Activated T-cell treated with anti-CD3 and anti-CD28 coated beads for 4 hours (primary cell): ENCODE results near the gene DMRT1.

Experiments
- DNase-seq: peaks from one replicate; pipeline ENCODE4 v3.0.0-alpha.2; 2020

Gene DMRT1

DNA sequence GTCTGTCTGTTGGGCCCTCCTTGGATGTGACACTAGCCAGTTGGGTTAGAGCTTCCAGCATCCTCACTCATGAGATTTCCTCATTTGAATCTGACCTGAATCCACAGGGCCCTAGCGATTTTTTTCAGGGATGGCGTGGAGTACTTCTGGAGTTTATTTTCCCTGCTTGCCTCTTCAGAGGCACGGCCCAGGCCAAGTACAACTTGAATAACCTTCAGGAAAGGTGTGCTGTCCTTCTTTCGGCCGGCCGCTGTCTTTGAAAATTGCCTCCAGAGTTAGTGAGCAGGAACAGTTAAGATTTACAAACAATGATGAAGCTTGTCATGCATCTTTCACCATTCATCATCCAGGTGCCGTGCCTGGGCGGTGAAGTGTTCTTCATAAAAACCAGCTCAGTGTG is 85.5 kb downstream of the DMRT1 start:
- no peak for DNase-seq

DNA sequence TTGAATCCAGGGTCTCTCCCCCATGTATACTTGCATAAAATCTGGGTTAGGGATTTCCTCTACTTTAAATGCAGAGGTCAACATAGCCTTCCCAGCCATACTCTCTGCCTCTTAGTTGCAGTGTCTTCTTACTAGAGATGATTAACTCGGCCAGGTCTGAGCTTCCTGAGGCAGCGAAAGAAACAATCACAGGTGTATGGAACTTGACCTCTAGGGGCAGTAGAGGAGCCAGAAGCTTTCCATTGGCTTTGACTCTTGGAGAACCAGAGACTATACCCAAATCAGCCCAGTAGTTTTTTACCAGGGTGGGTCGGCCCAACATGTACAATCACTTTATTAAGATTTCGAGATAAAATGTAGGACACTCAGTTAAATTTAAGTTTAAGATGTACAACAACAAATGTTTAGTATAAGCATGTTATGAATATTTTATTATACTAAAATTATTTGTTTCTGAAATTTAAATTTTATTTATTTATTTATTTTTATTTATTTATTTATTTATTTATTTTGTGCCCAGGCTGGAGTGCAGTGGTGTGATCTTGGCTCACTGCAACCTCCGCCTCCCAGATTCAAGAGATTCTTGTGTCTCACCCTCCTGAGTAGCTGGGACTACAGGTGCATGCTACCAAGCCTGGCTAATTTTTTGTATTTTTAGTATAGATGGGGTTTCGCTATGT is 87.0 kb downstream of the DMRT1 start:
- DNase-seq, result no peak

DNA sequence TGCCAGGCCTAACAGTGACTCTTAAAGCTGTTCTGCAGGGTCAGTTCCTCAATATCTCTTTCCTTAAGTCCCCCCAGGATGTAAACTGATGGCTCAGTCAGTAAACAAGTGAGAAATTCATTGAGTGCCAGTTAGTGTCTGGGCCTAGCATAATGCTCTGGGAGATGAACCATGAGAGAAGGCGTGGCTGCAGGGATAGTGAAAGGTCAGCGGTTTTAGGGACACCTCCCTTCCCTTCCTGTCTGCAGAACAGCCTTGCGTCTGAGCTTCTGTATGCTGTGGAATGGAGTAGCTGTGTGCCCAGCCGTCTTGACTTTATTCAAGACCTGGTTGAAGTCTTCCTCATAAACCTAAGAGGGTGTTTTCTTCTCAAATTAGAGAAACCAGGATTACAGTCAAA is 88.2 kb downstream of the DMRT1 start:
- DNase-seq, result no peak

DNA sequence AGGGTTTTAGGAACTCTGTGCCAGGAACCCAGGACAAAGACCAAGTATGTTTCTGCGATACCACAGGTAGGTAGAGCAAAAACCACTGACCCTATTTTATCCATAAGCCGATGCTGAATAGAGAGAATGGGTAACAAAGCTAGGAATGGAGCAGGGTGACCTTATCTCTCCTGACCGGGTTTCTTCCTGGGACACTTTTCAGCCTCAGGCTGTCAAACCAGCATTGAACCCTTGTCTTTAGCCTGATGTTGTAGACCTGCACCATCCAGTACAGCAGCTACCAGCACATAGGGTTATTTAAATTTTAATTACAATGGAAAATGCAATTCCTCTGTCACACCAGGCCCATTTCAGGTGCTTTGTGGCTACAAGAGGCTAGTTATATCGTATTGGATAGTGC is 91.9 kb downstream of the DMRT1 start:
- no peak for DNase-seq

DNA sequence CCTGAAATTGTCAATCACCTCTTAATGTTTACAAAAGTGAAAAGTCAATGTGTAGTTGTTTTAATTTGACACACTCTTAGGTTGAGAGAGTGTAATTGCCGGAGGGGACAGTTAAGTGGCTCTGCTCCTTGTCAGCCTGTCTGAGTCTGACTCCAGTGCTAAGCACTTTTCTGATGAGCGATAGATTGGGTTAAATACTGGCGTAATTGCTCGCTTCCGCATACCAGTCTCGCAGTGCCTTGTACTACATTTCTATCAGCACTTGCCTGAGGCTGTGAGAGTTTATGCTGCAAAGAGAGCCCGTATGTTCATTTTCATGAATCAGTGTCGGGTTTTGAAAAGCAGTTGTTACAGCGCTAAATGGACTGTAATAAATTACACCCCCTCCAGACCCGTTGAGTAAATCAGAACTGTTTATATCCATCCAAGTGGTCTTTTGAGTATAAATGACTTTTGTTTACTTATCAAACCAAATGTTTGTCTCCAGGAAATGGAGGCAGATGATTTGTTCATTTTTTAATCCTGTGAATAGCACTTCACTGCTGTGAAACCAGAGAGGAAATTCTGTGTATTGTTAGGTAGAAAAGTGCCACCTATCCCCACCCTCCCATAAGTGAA is 94.0 kb downstream of the DMRT1 start:
- DNase-seq, result no peak

DNA sequence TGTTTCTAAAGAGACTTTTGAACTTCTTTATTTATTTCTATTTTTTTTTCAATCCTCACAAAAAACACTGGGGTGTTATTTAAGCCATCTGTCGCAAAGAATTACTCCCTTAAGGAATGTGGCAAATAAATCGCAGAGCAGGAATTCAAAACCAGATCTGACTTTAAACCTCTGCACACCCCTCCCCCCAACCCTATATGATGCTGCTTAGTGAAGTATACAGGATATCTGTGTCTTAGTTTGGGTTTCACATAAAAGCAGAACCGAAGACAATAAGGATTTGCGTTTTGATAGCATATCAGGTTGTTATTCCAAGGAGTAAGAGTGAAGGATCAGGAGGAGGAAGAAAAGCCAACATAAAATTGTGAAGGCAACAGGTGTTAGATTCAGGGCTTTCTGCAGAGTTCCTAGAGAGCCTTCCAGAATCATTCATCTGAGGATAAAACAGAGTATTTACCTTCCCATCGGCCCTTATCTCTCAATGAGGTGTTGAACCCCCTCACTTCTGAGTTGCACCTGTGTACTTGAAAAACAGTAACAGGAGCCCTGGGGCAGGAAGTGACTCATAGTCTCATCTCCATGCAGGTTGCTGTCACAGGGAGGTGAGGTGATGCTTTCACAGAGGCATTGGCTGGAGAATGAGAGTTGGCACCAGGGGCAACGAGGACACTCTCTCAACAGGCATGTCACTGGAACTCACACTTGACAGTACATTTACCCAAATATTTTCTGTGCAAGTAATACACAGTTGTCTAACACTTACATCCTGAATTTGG is 101.5 kb downstream of the DMRT1 start:
- no peak for DNase-seq

DNA sequence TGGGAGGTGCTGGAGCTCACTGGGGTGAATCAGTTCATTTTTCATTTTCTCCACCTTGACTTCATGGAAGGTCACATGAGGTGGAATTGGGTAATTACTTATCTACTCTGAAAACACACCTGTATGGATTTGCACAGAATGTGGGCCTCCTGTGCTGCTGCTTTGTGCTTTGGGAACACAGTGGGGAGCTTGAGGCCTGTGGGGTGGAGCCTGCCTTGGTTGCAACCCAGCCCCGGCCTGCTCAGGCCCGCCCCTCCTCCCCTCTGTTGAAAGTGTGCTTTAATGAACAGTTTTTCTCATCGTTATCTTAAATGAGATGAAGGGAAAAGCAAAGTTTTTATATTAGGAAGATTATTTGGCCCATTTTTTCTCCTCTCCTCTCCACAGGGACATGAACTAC is 106.5 kb downstream of the DMRT1 start:
- DNase-seq, result no peak

DNA sequence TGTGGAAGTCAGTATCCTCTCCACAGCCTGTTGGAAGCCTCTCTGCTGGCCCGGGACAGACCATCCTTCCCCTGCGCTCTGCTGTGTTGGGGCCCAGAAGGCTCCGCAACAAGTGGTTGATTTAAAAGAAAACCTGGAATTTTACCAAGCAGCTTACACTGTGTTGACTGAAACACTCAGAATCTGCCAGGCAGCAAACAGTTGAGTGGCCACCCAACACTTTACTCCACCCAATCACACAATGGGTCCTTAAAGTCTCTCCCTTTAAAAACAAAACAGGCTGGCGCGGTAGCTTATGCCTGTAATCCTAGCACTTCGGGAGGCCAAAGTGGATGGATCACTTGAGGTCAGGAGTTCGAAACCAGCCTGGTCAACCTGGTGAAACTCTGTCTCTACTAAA is 107.0 kb downstream of the DMRT1 start:
- DNase-seq, result no peak

DNA sequence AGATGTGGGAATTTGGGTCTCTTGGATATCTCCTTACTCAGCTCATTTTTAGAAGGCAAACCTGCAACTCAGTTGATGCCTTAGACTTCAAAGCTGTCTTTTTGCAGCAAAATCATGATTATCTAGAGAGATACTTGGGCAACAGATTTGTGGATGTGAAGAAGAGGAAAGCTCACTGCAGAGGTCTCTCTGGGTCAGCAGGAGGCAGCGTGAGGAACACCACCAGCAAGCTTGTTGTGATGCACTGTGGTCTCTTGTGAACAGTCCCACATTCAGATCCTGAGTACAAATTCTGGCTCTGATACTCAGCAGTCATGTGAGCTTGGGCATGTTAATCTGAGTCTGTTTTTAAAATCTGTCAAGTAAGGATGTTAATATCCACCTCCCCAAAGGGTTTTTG is 108.6 kb downstream of the DMRT1 start:
- DNase-seq, result no peak

DNA sequence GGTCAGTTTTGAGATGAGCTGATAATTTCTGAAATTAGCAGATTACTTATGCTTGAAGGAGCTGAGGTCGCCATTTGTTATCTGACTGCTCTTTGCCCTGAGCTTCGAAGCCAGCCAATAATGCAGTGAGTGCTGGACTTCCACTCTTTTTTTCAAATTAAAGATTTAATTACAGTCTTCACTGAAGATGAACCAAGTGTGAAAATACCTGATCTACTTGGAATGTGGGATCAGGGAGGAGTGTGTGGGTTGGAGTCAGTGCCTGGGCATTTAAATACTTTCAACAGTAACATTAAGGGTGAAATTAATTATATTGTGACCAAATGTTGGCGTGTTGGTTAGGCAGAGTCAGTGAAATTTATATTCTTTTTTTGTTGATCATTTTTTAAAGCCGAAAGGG is 111.0 kb downstream of the DMRT1 start:
- no peak for DNase-seq

DNA sequence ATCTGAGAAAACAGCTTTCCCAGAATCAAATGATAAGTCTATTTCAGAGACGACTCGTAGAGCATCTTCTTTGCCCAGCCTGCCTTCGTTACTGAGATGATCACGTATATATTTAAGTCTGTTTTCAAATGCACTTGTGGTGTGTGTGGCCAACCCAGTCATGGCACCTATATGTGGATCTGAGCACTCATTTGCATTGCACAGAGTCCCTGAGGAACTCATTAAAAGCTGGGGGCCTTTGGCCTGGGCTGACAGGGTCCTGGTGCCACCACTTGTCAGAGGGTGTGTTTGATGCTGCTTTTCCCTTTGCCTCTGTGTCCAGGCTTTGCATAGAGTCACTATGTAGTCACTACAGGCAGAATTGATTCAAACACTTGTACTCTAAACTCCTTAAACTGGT is 117.6 kb downstream of the DMRT1 start:
- DNase-seq, result no peak

DNA sequence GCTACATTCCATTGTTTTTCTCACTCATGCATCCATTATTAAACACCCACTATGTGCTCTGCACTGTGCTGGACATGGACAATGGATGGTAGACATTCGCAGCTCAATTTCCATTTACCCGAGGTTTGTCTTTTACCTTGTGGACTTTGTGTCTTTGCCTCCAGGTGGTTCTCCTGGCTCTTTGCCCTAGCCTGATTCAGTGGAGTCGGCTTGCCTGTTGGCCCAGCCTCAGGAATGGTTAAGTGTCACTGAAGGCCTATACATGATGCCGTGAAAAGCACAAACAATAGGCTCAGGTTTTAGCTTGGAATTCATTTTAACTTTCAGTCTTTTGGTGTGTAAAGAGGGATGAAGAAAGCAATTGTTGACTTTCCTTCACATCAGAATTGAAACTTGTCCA is 118.4 kb downstream of the DMRT1 start:
- no peak for DNase-seq

DNA sequence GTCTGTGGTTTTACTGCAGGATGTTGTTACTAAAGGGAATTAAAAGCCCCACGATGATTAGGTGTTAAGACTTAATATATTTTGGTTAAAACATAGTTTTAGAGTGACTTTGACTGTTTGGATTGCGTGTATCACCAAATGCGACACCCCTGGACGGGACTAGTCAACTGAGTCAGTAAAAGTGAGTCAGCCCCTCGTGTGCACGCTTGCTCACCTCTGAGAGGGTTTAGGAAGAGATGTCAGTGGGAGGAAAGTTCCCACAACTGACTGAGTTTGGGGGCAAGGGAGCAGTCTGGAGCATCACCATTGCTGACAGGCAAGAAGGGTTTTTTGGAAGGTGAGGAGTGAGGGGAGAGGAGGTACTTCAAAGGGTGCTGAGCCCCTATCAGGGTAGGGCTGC is 120.5 kb downstream of the DMRT1 start:
- DNase-seq, result no peak

DNA sequence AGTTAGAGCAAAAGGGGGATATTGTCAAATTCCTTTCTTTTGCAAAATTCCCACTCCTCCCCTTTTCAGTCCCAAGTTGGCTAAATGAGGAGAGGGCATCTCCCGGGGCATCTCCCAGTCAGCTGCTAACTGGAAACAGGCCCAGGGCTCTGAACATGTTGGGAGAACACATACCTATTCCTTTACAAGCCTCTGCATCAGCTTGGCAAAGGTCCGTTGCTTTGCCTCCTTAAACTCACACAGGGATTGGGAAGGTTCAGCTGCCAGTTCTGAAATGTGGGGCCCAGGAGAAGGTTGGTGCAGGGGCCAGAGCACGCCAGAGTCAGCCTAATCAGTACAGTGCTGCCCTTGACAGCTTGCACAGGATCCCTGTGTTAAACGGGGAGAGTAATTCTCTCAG is 124.0 kb downstream of the DMRT1 start:
- no peak for DNase-seq

DNA sequence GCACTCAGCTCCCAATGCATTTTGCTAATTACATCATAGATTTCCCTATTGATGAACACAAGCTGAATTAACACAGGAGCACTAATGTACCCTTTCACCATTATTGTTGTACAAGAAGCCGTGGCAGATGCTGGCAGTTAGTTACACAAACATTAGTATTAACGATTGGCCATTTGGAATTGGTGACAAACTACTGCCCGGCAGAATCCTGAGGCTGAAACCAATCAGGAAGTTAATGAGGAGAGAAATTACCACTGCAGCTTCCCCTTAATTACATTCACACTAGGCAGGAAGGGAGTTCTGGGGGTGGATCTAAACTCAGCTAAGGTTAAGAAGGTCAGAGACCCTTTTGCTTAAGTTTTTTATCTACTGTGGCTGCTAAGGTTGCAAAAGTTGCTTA is 125.4 kb downstream of the DMRT1 start:
- no peak for DNase-seq

DNA sequence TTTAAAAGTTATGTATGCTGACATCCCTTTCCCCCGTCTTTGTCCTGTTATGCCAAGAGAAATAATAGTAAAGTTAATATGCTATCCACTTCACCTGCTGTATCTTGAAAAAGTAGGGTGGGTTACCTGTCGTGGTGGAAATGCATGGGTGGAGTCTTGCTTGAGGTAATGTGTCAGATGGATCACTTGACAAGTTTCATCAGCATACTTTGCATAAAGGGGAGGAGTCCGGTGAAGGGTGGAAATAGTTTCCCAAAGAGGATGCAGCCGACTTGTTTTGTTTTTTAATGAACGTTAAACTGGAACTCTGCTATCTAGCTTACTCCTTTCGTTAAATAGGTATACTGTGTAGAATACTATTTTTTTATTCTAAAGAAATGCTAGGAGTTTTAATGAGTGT is 125.9 kb downstream of the DMRT1 start:
- no peak for DNase-seq

DNA sequence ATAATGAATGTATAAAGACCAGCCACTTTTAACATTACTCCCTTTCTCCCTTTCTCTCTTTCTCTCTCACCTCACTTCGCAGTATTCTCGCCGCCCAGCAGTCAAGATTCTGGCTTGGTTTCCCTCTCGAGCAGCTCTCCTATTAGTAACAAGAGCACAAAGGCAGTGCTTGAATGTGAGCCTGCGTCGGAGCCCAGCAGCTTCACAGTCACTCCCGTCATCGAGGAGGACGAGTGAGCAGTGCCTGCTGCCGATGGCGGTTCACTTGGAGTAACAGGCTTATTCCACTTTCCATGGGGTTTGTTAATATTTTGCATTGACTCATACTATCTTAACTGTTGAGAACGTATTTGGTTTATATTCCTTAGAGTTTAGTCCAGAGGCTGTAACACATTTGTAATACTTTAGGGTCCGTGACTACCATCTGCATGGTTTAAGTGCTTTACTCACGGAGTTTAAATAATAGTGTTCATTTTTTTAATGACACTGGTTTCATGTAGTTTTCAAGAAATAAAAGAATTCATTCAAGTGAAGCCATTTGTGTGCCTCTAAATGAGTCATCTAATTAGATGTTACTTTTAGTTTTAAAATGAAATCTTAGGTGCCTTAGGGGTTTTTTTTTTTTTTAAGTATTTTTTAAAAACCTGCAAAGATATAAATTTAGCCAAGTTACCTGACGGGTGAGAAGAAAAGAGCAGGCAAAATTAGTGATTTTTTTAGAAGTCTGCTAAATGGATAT is 126.6 kb downstream of the DMRT1 start:
- DNase-seq, result no peak

DNA sequence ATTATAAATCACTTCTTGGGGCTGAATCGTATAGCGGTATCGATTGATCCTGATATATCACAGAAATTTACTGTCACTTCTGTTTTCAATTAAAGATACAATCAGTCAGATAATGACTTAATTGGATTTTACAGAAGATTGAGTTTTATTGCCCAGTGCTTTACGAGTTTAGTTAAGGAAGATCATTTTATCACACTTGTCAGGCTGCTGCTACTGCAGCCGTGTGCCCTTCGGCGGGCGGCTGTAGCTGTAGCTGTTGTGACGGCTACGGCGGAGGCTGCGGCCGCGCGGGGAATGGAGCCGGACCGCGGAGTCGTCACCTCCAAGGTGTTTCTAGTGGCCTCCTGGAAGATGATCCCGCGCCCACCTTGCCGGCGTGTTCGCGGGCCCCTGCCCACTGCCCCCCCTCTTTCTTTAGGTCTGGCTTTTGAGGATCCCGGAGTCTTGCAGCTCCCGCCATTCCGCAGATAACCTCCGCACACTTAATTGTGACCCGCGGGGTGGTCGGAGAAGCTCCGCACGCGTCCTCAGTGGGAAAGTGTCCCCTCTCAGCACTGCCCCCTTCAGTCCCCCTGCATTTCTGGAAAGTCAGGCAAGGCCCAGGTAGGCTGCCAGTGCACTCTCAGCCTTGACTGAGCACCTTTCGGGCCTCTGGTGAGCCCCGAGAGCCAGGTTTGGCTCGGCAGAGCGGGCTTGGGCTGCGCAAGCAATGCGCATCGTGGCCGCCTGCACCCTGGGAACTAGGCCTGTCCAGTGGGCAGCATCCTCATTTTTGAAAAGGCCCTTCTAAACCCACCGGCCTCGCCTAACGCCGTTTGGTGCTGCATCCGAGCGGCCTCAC is 128.0 kb downstream of the DMRT1 start:
- no peak for DNase-seq

DNA sequence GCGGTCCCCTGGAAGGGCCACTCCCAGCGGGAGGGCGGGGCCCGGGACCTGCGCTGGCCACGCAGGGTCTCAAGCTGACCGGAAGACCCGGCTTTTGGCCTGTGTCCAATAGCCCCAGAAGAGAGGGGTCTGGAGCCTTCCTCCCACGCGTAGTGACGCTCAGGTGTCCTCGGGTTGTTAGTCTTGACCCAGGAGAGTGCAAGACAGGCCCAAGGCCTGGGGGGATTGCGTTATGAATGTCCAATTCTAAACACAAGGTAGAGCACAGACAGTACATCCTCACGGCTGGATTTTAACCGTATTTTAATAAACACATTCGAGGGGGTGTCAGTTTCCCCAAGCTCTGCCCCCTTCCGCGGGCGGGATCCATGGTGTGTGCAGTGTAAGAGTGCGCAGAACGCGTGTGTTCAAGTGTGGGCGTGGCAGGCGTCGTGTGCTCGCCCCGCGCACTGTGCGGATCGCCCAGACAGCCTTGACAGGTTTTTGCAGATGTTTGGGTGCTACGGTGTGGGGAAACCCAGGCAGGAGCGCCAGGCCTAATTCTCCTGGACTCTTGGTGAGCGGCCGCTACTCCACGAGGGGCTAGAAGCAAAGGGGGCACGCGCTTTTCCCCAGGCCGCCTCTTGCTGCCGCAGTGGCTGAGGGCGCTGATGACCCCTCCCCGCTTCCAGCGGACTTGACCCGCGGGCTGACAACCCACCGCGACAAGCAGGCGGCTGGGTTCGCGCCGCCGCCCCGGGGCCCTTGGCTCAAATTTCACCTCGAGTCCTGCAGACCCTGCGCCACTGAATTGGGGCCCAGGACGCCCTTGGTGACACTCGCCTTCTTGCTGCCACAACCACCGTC is 128.9 kb downstream of the DMRT1 start:
- no peak for DNase-seq

DNA sequence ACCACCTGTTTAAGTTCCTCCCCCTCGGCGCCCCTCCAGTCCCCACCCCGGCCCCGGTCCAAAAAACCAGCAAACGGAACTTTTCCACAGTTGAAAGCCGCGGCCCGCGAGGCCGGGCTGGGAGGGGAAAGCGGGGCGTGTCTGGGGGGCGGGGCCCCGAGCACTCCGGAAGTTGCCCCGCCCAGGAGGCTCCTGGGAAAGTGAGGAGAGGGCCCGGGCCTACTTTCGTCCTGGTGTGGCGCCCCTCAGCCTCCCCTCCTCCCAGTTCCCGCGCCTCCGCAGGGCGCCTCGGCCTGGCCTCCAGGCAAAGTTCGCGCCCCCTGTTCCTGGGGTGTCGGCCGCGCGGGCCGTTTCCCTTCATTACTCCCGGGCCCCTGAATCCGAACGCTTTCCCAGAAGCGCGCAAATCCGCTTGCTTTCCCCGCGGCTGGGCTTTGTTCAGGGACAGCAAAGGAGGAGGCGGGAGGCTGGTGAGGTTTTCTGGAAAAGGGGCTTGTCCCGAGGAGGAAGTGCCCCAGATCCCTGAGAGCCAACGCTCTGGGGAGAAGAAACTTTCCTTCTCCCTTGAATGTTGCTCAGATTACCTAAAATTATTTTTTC is 130.5 kb downstream of the DMRT1 start:
- no peak for DNase-seq
